ENCODE results near the gene CCDC15.
"Not testable (repeated sequence)": the region's sequence is repeated elsewhere in the genome, so short reads cannot be mapped to it uniquely, and the experiment has no call there.

CCDC15 gene

GRCh38 chr11:125082611-125083311 lies 128.8 kb downstream of the CCDC15 start:
- DNase-seq, result no peak

- no peak for DNase-seq
These were observed 129.5 kb downstream of the CCDC15 start for GRCh38 chr11:125083312-125084056.

- DNase-seq, result no peak
These were observed 130.0 kb downstream of the CCDC15 start for GRCh38 chr11:125084057-125084416.

DNA sequence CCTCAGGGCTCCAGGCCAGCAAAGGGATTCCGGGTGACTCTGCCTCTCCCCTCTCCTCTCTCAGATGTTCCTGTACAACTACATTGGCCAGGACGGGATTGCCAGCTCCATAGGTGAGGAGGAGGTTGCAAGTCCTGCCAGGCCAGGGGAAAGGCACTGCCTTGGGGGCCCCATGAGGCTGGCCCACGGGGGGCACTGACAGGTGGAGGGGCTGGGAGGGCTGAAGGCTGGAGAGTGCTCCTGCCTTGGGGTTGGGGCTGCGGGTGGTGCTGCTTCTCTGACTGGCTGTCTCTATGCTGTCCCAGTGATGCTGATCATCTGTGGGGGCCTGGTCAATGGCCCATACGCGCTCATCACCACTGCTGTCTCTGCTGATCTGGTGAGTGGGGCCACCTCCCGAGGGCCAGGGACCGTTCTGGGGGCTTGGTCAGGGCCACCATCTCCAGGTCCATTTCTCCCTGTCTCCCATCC lies 130.8 kb downstream of the CCDC15 start:
- DNase-seq, result no peak

- DNase-seq, result no peak
These were observed 131.5 kb downstream of the CCDC15 start for GRCh38 chr11:125085301-125086081.

DNA sequence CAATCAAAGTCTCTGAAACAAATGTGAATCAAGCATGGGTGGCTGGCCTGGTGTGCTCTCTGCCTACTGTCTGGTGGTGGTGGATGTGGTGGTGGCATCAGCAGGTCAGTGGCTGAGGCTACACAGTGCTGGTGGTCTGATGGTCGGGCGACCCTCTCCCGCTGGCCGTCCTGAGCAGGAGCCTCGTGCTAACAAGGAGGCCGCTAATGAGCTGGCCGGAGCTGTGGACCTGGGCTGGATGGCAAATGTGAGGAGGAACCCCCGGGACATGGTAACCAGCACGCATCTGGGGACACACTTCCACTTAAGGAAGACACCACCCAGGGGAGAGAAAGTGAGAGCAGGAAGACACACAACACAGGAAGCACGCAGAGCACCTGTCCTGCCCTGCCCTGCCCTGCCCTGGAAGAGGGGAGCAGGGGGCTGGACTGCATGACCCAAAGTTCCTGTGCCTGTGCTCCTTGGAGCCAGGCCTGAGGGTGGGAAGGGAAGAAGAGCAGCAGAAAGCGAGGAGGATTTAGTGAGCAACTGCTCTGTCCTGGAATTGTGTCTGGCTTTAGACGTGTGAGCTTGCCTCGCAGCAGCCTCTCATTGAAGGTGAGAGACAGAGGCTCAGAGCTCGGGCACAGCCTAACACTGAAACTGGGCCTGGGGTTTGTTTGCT lies 132.8 kb downstream of the CCDC15 start:
- DNase-seq, result no peak

GRCh38 chr11:125088123-125088522 lies 134.1 kb downstream of the CCDC15 start:
- no peak for DNase-seq

DNA sequence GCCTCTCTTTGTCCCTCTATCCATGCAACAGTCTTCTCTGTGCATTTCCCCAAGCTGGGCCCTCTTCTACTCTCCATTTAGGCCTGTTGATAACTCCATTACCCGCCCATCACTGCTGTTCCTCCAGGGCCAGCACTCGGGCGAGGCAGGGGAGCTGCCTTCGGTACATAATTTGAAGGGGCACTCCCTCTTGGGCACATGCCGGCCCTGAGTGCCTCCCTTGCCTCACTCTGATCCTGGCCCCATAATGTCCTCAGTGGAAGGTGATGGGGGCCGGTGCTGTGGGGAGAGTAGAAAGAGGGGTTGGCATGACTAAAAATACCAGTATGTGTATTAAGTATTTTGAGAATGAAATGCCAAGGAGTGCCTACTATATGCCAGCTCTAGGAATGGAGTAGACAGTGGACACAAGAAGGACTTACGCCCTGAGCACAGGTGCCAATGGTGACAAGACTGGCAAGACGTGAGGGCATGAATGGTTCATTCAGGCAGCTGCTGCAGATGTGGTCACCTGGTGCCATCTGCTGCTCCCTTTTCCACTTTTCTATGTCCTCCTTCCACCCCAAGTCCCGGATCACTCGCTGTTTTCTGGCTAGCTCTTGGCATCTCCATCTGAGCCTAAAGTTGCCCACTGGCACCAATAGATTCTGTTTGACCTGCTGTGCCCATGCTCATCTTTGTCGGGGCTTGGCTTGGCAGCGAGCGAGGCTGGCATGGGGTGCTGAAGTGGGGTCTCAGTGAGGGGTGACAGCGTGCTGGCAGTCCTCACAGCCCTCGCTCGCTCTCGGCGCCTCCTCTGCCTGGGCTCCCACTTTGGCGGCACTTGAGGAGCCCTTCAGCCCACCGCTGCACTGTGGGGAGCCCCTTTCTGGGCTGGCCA lies 134.8 kb downstream of the CCDC15 start:
- DNase-seq, result no peak

GRCh38 chr11:125089481-125089880 lies 135.5 kb downstream of the CCDC15 start:
- not testable (repeated sequence) for DNase-seq

DNA sequence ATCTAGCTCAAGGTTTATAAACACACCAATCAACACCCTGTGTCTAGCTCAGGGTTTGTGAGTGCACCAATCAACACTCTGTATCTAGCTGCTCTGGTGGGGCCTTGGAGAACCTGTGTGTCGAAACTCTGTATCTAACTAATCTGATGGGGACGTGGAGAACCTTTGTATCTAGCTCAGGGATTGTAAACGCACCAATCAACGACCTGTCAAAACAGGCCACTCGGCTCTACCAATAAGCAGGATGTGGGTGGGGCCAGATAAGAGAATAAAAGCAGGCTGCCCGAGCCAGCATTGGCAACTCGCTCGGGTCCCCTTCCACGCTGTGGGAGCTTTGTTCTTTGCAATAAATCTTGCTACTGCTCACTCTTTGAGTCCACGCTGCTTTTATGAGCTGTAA lies 136.1 kb downstream of the CCDC15 start:
- DNase-seq, result not testable (repeated sequence)

DNA sequence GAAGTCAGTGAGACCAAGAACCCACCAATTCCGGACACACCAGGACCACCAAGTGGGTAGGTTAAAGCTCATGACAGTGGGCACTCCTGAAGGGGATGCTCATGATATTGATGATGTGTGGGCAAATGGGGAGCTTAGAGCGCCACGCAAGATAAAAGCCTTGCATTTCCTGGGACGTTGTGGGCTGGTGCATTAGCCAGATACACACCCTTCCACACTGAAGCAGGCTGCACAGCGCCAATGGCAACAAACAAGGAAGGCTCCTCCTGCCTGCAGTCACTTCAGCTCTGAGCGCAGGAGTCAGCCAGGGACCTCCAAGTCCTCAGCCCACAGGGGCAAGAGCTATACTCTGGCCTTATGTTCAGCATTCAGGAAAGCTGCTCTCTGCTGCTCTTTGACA lies 136.8 kb downstream of the CCDC15 start:
- DNase-seq, result no peak

All from OCI-M1 (cell line).